ENCODE measurements around the gene ZNF865. TPM values are rescaled to one million over a fixed set of nuclear protein-coding genes. Genes with fewer than 3 reads are reported as not detected.

Gene ZNF865
- total RNA-seq, 1 experiment from 2014 or later, result 1.7 TPM

GRCh38 chr19:55638864-55639359 is 33.5 kb downstream of the ZNF865 start:
- Histone ChIP-seq H3K4me3 (no peak overlapping the region), H3K27me3 (no peaks in the 10 kb centered on the region), H3K4me1 (peaks cover 12% of the 10 kb centered on the region; the same call in 1 of the 2 replicates), H3K27ac (no peak overlapping the region), H3K36me3 (no peaks in the 10 kb centered on the region), H3K9me3 (replicated peaks) (no peaks in the 10 kb centered on the region)
- peak; percentile 73 to 79 for DNase-seq

DNA sequence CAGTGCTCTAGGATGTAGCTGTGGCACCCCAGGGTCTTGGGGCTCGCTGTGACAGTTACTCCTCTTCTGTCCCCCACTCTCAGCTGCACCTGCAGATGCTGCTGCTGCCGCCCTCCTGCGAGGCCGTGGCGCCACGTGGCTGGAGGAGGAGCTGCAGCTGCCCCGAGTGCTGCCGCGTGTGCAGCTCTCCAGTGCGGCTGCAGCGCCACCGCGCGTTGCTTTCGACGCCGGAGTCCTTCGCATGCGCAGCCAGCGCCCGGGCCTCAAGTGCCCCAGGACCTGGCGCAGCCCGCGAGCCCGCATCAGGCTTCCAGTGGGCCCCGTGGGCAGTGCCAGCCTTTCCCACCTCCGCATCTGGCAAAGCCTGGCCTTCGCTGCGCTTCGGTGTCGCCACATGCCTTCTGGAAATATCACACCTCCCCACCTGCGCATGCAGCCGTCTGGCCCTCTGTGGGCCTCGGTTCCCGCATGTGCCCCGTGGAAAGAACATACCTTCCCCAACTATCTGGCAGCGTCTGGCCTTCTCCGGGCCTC is 34.7 kb downstream of the ZNF865 start:
- Histone ChIP-seq H3K4me1 (peaks cover 9% of the 10 kb centered on the region; the same call in 1 of the 2 replicates), H3K27me3 (no peaks in the 10 kb centered on the region)
- peak in 1 of 2 experiments; percentile 37 for DNase-seq

DNA sequence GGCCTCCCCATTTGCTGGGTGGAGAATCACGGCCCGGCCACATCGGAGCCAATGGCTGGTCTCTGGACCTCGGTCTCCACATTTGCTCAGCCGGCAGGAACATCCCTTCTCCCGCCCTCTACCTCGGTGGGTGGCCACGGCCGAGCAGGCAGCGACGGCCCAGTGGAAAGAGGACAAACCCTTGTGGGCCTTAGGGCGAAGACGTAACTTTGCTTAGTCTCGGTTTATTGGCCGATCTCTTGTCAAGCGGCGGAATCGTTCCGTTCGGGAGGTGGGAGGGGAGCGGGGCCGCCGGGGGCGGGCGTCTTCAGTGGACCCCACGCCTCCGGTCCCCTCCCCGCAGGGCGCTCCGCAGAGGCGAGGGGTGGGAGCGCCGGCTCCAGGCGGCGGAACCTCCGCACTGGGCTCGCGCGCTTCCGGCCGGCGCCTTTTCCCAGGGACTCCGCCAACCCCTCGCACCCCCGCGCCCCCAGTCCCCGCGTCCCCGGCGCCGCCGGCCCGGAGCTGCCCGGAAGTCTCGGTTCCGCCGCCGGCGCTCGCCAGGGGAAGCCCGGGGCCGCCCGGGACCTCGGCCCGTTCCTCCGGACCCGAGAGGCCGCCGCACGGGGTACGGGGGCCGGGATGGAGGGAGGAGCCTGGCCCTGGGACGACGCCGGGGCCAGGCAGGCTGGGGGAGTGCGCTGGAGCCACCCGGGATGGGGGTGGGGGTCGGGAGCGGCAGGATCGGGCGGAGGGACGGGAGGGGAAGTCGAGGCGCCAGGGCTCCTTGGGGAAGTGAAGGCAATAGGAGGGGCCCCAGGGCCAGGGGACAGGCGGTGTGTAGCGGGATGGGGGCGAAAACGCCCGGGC is 35.4 kb downstream of the ZNF865 start, which contains the start of gene ZNF580:
Gene ZNF580 (plus strand): TSS at position 426 of the 849 bp plus-strand sequence. CDS start 1,507 bp downstream, outside the sequence.
- H3K4me1 ChIP-seq, result peaks cover 9% of the 10 kb centered on the region; the same call in 1 of the 2 replicates
- H3K4me3 ChIP-seq, result peak within 1 kb of the TSS; percentile 84
- peaks cover 13% of the 10 kb centered on the region for H3K36me3 ChIP-seq
- no peaks in the 10 kb centered on the region for H3K9me3 ChIP-seq (replicated peaks)
- no peaks in the 10 kb centered on the region for H3K27me3 ChIP-seq
- H3K27ac ChIP-seq, result peak within 1 kb of the TSS; percentile 51
- DNase-seq, result peak; percentile 75 to 80

More for the DNA sequence above, 34.7 kb downstream of the ZNF865 start:
- Histone ChIP-seq H3K4me3 (peak overlapping the region; percentile 84), H3K9me3 (replicated peaks) (no peaks in the 10 kb centered on the region), H3K36me3 (peaks cover 6% of the 10 kb centered on the region), H3K27ac (peak overlapping the region; percentile 51)

- DNase-seq, result peak in 1 of 2 experiments; percentile 45
These were observed 36.1 kb downstream of the ZNF865 start for GRCh38 chr19:55641426-55642152.

GRCh38 chr19:55642153-55643002 is 36.9 kb downstream of the ZNF865 start:
- H3K27ac ChIP-seq, result no peak overlapping the region
- no peaks in the 10 kb centered on the region for H3K27me3 ChIP-seq
- peaks cover 19% of the 10 kb centered on the region for H3K36me3 ChIP-seq
- DNase-seq, result peak in 1 of 2 experiments; percentile 36
- H3K4me1 ChIP-seq, result peaks cover 9% of the 10 kb centered on the region; the same call in 1 of the 2 replicates
- peak overlapping the region; percentile 84 for H3K4me3 ChIP-seq
- no peaks in the 10 kb centered on the region for H3K9me3 ChIP-seq (replicated peaks)

More at GRCh38 chr19:55641426-55642152, 36.1 kb downstream of the ZNF865 start:
- H3K9me3 ChIP-seq (replicated peaks), result no peaks in the 10 kb centered on the region
- H3K4me1 ChIP-seq, result peaks cover 9% of the 10 kb centered on the region; the same call in 1 of the 2 replicates
- peak overlapping the region; percentile 84 for H3K4me3 ChIP-seq
- H3K27ac ChIP-seq, result peak overlapping the region; percentile 51
- H3K36me3 ChIP-seq, result peaks cover 13% of the 10 kb centered on the region
- no peaks in the 10 kb centered on the region for H3K27me3 ChIP-seq

- DNase-seq, result peak; percentile 73 to 83
- Histone ChIP-seq H3K27ac (no peak within 1 kb of the TSS; the same call in 1 of the 2 replicates), H3K27me3 (no peaks in the 10 kb centered on the region), H3K4me1 (peaks cover 9% of the 10 kb centered on the region; the same call in 1 of the 2 replicates), H3K36me3 (peaks cover 19% of the 10 kb centered on the region), H3K9me3 (replicated peaks) (no peaks in the 10 kb centered on the region), H3K4me3 (peak within 1 kb of the TSS; percentile 84)
These were observed 37.8 kb downstream of the ZNF865 start, which contains the start of gene ZNF581 for GRCh38 chr19:55643003-55643886. Gene ZNF581 (plus strand): TSS chr19:55643649. CDS start chr19:55644572, 923 bp downstream.

DNA sequence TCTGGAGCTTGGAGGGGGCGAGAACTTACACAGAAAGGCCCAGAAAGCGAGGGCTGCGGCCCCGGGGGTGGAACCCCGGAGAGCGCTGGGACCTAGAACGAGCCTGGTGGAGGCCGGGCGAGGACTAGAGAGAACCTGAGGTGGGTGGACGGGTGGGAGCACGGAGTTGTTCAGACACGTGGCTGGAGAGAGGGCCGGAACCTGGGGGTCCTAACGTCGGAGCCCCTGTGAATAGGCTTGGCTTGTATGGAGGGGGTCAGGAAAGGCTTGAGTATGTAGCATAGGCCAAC is 38.4 kb downstream of the ZNF865 start:
- peaks cover 19% of the 10 kb centered on the region for H3K36me3 ChIP-seq
- H3K27me3 ChIP-seq, result no peaks in the 10 kb centered on the region
- no peaks in the 10 kb centered on the region for H3K9me3 ChIP-seq (replicated peaks)
- no peak for DNase-seq
- H3K4me1 ChIP-seq, result peaks cover 9% of the 10 kb centered on the region; the same call in 1 of the 2 replicates
- H3K4me3 ChIP-seq, result peak overlapping the region; percentile 84
- no peak overlapping the region; the same call in 1 of the 2 replicates for H3K27ac ChIP-seq

GRCh38 chr19:55644191-55644833 is 38.9 kb downstream of the ZNF865 start:
- peaks cover 9% of the 10 kb centered on the region; the same call in 1 of the 2 replicates for H3K4me1 ChIP-seq
- DNase-seq, result no peak
- H3K4me3 ChIP-seq, result peak overlapping the region; percentile 84
- H3K27me3 ChIP-seq, result no peaks in the 10 kb centered on the region
- peaks cover 19% of the 10 kb centered on the region for H3K36me3 ChIP-seq
- H3K27ac ChIP-seq, result no peak overlapping the region; the same call in 1 of the 2 replicates
- H3K9me3 ChIP-seq (replicated peaks), result no peaks in the 10 kb centered on the region

GRCh38 chr19:55644842-55645511 is 39.5 kb downstream of the ZNF865 start:
- no peaks in the 10 kb centered on the region for H3K27me3 ChIP-seq
- H3K9me3 ChIP-seq (replicated peaks), result no peaks in the 10 kb centered on the region

DNA sequence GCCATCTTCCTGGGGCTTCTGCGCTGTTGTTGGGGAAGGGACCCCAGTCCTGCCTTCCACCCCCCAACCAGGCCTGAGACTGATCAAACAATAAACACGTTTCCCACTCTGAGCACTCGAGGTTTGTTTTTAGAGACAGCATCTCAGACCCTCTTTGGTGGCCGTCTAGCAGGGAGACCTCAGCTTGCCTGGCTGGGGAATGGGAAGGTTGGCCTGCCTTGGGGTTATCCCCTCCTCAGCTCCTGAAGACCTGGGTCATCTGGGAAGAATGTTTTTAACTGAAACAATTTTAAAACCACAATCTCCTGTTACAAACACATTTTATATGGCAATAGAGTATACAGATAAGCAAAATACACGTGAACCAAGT is 40.0 kb downstream of the ZNF865 start:
- Histone ChIP-seq H3K4me1 (peaks cover 9% of the 10 kb centered on the region; the same call in 1 of the 2 replicates), H3K4me3 (no peak overlapping the region), H3K36me3 (peaks cover 19% of the 10 kb centered on the region), H3K27ac (no peak overlapping the region), H3K9me3 (replicated peaks) (no peaks in the 10 kb centered on the region), H3K27me3 (no peaks in the 10 kb centered on the region)
- no peak for DNase-seq

More at GRCh38 chr19:55644842-55645511, 39.5 kb downstream of the ZNF865 start:
- Histone ChIP-seq H3K36me3 (peaks cover 19% of the 10 kb centered on the region), H3K4me1 (peaks cover 9% of the 10 kb centered on the region; the same call in 1 of the 2 replicates), H3K4me3 (no peak overlapping the region), H3K27ac (no peak overlapping the region)
- DNase-seq, result no peak

- no peak for DNase-seq
- no peaks in the 10 kb centered on the region for H3K27me3 ChIP-seq
- peak overlapping the region; percentile 88 for H3K4me3 ChIP-seq
- no peaks in the 10 kb centered on the region for H3K9me3 ChIP-seq (replicated peaks)
- H3K4me1 ChIP-seq, result peaks cover 8% of the 10 kb centered on the region; the same call in 1 of the 2 replicates
- no peak overlapping the region for H3K27ac ChIP-seq
- H3K36me3 ChIP-seq, result peaks cover 19% of the 10 kb centered on the region
These were observed 41.7 kb downstream of the ZNF865 start for GRCh38 chr19:55646889-55647731.
